Measurements from ENCODE around the gene POMGNT1.

POMGNT1 gene

DNA sequence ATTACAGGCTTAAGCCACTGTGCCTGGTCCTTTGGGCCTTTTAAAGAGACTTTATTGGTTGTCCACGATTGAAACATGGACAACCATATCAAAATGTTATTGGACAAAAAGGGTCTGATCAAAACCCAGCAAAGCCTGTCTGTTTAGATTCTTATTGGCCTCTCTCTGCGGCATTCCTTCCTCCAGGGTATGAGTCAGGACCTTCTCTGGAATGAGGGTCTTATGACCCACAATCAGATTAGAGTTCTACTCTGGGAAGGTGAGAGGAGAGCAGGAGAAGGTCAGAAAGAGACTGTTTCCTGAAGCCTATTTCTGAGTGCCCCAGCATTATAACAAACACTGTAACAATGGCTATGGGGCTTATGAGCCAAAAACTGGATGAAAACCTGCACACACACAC is 12.8 kb upstream of the POMGNT1 start:
- no peak for DNase-seq (ENCODE audit: low read depth in 3 of 3, low spot score in 1 of 3)

DNA sequence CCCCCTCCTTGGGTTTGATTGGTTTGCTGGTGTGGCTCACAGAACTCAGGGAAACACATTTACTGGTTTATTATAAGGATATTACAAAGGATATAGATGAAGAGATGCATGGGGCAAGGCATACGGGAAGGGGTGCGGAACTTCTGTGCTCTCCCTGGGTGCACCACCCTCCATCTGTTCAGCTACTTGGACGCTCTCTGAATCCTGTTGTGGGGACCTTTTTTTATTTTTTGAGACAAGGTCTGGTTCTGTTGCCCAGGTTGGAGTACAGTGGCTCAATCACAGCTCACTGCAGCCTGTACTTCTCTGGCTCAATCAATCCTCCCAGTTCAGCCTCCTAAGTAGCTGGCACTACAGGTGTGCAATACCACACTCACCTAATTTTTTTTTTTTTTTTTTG is 12.3 kb upstream of the POMGNT1 start:
- DNase-seq (ENCODE audit: low read depth in 3 of 3, low spot score in 1 of 3), result no peak

DNA sequence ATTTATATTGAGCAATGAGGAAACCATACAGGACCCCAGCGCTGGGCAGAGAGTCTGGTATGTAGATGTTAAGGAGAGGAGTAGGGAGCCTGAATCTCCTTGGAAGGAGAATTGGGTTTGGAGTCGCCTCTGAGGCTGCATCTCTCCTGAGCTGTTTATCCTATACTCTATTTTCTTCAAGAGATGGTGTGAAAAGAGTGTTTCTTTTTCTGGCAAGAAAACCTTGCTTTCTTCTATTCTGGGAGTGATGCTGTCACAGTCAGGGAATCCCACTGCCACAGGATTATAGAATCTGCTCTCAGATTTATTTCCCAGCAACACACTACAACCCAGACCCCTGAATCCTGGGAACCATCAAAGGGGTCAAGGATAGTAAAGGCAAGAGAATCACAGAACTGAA is 8.2 kb upstream of the POMGNT1 start:
- no peak for DNase-seq (ENCODE audit: low read depth in 3 of 3, low spot score in 1 of 3)

DNA sequence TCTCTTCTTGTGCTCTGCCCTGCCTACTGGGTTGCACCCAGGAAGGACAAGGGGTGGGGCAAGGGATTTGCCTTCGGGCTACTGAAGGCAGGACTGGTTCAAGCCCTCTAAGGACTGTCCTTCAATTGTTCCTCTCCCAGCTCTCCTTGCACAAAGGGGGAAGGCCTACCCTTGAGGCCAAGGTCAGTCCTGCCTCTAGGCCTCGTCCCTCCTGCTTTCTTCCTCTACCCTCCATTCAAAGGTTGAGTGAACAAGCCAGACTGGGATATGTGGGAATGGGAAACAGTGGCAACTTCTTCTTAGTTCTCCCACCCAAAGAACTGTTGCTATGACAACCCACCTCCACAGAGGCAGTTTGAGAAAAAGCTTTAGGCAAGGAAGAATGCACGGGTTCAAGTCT is 7.6 kb upstream of the POMGNT1 start:
- DNase-seq (ENCODE audit: low read depth in 3 of 3, low spot score in 1 of 3), result no peak

DNA sequence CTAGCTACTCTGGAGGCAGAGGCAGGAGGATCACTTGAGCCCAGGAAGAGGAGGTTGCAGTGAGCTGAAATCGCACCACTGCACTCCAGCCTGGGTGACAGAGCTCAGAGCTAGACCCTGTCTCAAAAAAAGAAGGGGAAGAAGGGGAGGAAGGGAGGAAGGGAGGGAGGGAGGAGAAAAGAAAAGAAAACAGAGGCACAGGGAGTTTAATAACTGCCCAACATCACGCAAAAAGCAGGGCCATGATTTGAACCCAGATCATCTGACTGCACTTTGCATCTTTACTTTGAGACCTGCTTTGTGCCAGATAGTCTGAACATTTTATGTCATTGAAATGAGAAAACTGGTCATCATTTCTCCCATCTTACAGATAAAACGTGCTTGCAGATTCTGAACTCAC is 6.9 kb upstream of the POMGNT1 start:
- no peak for DNase-seq (ENCODE audit: low read depth in 3 of 3, low spot score in 1 of 3)

DNA sequence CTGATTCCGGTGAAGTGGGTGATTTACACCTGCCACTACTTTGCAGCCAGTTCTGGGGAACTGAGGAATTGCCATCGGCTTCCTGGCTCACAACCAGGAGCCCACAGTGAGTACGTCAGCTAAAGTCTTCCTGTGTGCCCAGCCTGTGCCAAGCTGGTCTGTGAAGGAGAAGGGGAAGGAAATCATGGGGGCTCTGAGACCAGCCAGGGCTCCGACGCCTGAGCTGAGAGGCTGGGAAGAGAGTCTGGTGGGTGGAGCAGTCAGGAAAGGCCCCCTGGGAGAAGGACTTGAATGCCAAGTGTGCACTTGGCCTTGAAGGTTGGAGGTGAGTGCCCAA is 6.1 kb upstream of the POMGNT1 start:
- DNase-seq (ENCODE audit: low read depth in 3 of 3, low spot score in 1 of 3), result no peak

DNA sequence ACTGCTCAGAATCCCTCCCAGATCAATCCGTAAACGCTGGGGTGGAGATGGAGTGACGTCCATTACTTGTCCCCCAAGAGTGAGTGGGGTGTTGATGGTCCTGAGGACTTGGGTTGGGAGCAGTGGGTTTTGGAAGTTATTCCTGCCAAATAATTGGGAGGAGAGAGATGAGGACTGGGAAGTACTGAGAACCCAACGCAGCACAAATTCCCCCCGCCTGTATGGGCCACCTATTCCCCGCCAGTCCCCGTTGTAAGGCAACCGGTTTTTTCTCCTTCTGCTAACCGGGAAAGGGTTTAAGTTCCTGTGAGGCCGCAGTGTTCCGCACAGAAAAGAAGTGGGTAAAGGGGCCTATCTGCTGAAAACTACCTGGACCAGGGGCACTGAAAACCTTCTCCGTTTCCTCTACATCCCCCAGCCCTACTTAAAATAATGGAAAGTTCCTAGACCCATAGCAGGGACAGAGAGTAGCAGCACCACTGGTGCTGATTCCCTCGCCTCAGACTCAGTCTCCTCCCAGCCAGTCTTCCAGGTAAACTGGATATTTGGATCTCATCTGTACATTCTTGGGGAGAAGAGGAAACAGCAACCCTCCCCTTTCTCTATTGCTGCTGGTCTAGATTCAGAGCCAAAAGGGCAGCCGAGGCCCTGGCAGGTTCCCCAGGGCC is 5.6 kb upstream of the POMGNT1 start:
- DNase-seq (ENCODE audit: low read depth in 3 of 3, low spot score in 1 of 3), result no peak

DNA sequence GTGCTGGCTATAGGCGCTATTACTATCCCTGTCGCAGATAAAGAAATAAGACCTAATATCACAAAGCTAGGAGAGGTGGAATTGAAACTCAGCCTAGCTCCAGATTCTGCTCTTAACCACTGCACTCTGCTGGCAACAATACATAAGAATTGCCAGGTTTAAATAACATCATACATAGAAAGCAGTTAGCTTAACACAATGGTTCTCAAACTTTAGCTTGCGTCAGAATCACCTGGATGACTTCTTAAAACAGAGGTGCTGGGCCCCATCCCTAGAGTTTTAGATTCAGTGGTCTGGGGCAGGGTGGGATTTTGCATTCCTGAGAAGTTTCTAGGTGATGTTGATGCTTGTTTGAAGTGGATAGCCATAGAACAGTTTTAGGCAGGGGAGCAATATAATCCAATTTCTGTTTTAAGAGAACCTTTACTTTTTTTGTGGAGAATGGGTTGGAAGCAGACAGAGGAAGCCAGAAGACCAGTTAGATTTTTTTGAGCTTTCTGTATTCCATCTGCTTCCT is 1.1 kb upstream of the POMGNT1 start:
- DNase-seq (ENCODE audit: low read depth in 3 of 3, low spot score in 1 of 3), result no peak

DNA sequence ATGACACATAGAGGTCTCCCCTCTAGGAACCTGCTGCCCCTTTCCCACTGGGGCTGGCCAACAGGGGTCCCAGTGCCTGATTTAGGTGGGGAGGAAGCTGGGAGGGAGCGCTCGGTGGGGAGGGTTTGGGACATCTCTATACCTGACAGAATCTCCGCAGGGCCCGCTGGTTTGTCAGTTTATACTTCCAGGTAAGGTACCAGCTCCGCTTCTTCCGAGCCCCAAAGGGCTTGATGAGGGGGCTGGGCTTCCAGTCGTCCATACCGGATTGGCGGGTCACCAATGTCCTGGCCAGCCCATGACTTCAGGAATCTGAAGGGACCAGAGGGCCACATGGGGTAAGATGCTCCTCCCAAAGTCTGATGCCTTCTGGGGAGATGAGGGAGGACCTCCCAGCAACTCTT is 672 bp downstream of the POMGNT1 start:
- no peak for DNase-seq (ENCODE audit: low read depth in 3 of 3, low spot score in 1 of 3)

DNA sequence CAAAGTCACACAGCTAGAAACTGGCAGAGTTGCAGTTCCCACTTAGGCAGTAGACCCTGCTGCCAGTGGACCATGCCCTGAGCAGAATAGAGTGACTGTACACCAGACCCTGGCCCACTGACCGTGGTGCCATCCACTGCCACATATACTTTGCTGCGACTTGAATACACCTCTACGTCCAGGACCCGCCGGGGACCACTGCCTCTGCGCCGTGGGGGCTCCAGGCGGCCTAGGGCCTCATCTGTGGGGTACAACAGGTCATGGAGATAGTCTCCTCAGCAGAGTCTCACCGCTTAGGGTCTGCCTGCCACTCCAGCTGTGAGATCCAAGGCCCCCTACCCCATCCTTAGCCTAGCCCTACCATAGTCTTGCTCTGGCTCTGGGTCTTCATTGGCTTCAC is 1.6 kb downstream of the POMGNT1 start:
- no peak for DNase-seq (ENCODE audit: low read depth in 3 of 3, low spot score in 1 of 3)

DNA sequence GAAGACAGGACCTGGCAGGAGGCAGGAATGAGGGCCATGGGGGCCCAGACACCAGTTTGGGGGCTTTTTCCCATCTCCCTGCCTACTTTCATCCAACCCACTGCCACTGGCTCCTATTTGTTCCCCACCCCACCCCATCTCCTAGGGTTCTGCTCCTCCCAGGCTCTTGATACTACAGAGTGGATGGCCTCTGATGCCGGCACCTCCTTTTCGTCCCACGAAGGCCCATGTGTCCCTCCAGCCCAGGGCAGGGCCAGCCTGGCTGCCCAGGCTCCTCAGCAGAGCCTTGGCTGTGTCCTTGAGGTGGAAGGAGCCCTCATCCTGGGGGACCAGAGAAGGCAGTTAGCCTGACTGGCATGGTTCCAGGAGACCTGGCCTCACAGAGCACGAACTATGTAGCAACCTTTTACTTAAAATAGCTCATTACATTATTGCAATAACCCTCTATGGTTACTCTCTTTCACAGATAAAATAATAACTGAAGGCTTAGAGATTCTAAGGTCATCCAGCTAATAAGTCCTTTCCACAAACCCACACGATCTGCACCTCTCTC is 3.5 kb downstream of the POMGNT1 start:
- DNase-seq (ENCODE audit: low read depth in 3 of 3, low spot score in 1 of 3), result no peak

DNA sequence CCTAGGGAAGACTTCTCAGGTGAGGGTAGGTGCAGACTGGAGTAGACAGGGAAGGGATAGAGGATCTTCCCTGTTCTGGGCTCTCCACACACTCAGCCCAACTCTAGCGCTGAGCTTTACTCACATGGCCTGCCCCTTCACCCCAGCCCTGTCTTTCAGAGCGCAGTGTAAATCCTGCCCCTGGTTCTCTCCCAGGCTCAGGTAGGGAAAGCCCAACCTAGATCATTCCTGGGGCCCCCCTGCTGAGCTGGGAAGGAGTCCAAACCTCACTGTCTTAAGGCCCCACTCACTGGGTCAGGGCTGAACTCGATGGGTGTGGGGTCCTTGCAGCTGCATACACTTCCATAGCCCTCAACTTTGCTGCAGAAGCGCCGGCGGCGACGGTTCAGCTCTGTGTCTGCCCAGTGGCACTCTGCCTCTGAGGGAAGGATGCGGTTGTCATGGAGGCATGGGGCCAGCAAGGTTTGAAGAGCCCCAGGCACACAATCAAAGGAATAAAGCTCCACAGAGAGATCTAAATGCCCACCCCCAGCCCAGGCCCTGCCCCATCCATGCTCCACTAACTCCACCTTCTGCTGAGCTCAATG is 4.2 kb downstream of the POMGNT1 start:
- DNase-seq (ENCODE audit: low read depth in 3 of 3, low spot score in 1 of 3), result no peak

DNA sequence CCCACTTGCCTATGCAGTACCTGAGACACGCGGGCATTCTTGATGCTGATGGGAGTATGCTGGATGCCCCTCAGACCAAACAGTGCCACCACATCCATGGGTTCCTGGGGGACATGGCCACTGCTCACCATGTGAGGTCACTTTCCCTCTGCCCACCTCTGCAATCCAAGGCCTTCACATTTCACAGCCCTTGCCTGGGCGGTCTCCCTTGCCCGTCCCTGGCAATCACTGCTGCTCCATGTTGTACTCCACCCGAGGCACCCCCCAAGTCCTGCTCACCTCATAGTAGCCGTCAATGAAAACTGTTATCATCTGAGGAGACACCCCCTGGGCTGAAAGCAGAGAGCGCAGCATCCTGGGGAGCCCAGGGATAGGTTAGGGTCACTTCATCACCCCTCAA is 4.9 kb downstream of the POMGNT1 start:
- DNase-seq (ENCODE audit: low read depth in 3 of 3, low spot score in 1 of 3), result no peak

DNA sequence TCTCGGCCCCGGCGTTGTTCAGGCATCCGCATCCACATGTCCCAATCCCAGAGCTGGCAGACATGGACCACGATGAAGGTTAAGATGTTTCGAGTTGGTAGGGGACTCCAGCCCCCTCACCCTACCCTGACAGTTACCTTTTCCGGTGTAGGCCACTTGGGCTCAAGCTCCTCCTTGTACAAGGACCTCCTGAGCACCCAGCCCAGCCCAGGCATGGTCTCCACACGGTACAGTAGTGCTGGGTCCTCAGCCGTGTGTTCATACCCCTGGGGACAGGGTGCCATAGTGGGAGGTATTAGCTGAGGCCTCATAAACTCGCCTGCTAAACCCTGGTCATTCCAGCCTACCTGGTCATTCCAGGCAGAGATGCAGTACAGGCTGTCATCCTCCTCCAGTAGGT is 6.1 kb downstream of the POMGNT1 start:
- DNase-seq (ENCODE audit: low read depth in 3 of 3, low spot score in 1 of 3), result no peak

DNA sequence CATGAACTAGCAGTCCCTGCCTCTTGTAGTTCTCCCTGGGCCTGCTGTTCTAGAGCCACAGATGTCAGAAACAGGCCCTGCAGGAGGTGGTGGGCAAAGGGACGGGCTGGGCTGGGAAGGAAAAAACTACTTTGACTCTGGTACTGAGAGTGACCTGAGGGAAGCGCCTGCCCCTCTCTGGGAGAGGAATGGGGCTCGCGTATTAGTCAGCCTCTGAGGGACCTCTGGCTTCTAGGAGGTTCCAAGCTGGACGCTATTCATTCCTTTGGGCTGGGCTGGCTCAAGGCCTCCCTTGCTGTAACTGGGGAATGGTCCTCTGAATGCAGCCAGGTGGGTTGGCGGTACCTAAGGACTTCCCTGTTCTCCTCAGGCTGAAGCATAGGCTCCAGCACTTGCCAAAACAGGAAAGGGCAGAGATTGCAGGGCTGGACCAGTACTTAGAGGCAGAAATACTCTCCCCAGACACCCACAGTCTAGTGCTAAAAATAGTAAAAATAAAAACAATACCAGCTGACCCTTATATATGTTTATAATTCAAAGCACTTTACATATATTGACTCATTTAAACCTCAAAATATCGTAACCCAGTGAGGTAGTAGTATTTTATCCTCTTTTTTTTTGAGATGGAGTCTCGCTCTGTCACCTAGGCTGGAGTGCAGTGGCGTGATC is 7.1 kb downstream of the POMGNT1 start:
- no peak for DNase-seq (ENCODE audit: low read depth in 3 of 3, low spot score in 1 of 3)

DNA sequence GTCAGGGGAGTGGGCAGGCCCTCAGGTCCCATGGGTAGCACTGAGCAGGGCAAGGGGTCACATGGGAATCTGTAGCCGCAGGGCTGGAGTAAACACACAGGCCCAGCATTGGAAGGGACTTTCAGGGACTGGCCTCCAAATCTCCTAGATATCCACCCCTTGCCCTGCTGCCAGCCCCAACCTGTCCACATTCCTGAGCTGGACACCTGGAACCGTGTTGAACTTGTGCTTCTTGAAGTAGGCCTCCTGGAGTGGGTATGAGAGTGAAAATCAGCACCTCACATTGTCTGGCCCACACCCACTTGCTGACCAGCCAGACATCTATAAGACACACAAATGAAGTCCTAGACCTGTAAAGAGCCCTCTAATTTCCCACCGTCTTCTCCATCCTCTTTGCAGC is 7.7 kb downstream of the POMGNT1 start:
- DNase-seq (ENCODE audit: low read depth in 3 of 3, low spot score in 1 of 3), result no peak

DNA sequence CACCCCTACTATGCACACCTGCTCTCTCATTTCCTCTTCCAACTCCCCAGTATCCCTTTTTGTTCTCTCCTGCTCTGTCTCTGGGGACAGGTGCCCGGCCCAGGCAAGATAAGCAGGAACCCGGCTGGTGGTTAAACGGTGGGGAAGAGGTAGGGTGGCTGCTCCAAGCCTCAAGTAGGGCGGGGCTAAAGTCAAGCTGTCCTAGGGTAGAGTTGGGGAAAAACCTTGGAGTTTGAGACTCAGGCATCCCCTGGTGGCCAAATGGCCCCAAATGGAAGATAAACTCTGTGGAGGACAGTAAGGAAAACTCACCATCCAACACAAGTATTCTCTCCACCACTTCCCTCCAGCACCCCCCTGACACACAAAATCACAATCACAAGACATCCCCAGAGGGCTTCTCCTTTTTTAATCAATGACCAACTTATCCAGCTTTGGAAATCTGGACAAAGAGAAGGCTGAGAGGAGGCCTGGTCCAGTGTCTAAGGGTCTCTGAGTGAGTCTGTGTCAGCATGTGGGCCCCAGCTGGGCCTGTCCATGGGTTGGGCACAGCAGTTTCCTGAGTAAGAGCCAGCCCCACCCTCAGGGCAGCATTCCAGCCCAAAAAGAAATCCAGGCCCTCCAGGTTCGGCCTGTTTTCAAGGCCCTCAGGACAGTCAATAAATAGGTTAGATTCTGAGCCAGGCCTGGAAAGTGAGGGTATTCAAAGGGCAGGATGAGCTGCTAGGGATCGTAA is 9.8 kb downstream of the POMGNT1 start:
- DNase-seq (ENCODE audit: low read depth in 3 of 3, low spot score in 1 of 3), result no peak

DNA sequence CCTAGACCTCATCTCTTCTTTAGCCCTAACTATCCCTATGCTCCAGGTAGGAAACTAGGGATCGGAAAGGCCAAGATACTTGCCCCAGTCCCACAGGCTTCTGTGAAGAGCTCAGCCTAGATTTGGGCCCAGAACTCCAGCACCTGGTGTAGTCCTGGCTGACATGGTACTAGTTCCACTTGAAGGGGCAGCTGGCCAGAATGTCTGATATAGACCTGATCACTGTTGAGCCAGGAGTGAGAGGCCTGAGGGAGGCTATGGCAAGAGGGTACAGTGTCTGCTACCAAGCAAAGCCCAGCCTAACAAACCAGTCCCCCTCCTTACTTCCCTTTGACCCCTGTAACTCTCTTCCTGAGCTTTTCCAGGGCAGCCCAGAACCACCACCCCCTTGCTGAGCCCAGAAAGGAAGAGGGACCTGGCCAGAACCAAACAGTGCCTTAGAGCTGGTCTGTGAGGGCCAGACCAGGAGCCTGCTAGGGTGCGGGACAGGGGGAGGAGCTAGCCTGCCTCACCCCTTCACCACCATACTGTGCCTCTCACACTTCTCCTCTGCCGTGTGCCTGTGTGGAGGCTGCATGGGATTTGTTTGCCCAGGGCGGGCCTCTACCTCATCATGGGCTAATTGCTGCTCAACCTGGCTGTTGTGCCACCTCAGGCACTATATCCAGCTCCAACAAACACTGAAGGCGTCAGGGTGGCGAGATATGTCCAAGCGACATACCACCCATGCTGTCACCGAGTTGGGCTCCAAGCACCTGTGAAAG is 10.9 kb downstream of the POMGNT1 start:
- no peak for DNase-seq (ENCODE audit: low read depth in 3 of 3, low spot score in 1 of 3)

DNA sequence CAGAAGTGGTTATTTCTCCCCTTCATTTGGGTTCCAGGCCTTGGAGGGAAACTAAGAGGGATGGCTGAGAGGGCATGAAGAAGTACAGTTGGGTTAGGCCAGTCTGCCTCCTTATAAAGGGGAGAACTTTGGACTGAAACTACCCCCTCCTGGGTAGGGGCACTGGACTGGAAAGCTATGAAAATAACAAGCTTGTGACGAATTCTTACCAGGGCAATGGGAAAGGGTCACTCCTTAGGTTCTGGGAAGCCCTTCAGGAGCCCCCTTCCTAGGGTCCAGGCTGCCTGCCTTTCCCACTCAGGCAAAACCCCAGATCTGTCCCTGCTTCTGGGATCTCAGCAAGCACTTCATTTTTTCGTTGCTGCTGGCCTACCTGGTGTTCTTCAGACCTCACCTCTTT is 12.2 kb downstream of the POMGNT1 start:
- DNase-seq (ENCODE audit: low read depth in 3 of 3, low spot score in 1 of 3), result no peak

DNA sequence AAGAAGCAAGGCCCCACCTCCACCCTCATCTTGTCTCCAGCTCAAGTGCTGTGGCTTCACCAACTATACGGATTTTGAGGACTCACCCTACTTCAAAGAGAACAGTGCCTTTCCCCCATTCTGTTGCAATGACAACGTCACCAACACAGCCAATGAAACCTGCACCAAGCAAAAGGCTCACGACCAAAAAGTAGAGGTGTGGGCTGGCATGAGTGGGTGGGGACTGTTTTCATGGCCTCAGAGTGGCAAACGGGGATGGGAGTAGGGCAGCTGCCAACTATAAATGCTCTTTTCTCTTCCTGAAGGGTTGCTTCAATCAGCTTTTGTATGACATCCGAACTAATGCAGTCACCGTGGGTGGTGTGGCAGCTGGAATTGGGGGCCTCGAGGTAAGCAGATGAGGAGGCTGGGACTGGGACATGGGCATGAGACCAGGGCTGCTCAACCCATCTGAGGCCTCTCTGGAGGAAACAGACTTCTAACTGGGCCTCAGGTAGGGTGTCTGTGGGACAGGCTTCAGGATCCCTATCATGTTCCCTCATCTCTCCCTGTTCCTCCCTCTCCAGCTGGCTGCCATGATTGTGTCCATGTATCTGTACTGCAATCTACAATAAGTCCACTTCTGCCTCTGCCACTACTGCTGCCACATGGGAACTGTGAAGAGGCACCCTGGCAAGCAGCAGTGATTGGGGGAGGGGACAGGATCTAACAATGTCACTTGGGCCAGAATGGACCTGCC is 13.1 kb downstream of the POMGNT1 start:
- DNase-seq (ENCODE audit: low read depth in 3 of 3, low spot score in 1 of 3), result peak in 1 of 3 donors; percentile 48
